Esophagus squamous epithelium (tissue), 5 donors: ENCODE results near the gene B3GNT2. TPM values are rescaled to one million over a fixed set of nuclear protein-coding genes. Genes with fewer than 3 reads are reported as not detected.
"Not testable (repeated sequence)": the region's sequence is repeated elsewhere in the genome, so short reads cannot be mapped to it uniquely, and the experiment has no call there.

Source experiments
- DNase-seq: peaks from one replicate; lab custom pipeline; 2025; lab: John Stamatoyannopoulos, UW
- H3K27ac ChIP-seq, 4 donors: fragments of 200-600 bp; sonication (generic); one replicate each; pipeline ENCODE4 v1.5.1; 2016 to 2019; ENCODE audit warnings: mild to moderate bottlenecking in 1 of 4
- H3K27me3 ChIP-seq, 4 donors: fragments of 200-600 bp; sonication (generic); 1 replicate in 3 of 4; 2 replicates in 1 of 4; pipeline versions ENCODE4 v1.5.1 to v1.6.0; 2017 to 2021; ENCODE audit warnings: antibody characterized with exemption in 1 of 4
- H3K36me3 ChIP-seq, 3 donors: fragments of 200-600 bp; sonication (generic); one replicate each; pipeline ENCODE4 v1.5.1; 2016 to 2019
- H3K4me1 ChIP-seq, 3 donors: fragments of 200-600 bp; sonication (generic); one replicate each; pipeline ENCODE4 v1.5.1; 2017 to 2019
- H3K4me3 ChIP-seq, 4 donors: fragments of 200-600 bp; sonication (generic); 1 replicate in 3 of 4; 2 replicates in 1 of 4; pipeline ENCODE4 v1.5.1; 2016 to 2019; ENCODE audit warnings: mild to moderate bottlenecking in 2 of 4, moderate library complexity in 1 of 4
- H3K9me3 ChIP-seq, 3 donors: fragments of 200-600 bp; sonication (generic); one replicate each; pipeline ENCODE4 v1.5.1; 2016 to 2019
- POLR2A ChIP-seq, 4 donors: fragments of 450-650 bp; IDR thresholded peaks; one replicate each; pipeline ENCODE4 v1.6.1; 2017; ENCODE audit warnings: antibody characterized with exemption in 4 of 4, mild to moderate bottlenecking in 4 of 4, moderate library complexity in 3 of 4
- WGBS, 2 donors: methylation state at CpG; one replicate each; pipeline ENCODE4 v1.1.5; 2018; 5-methylcytosine and 5-hydroxymethylcytosine counted together
- intact Hi-C: fragments of 100-400 bp; cut with DNase I; formaldehyde crosslinking; loops from one replicate; pipeline ENCODE4 v1.15.0; 2022
- small RNA-seq, 4 donors: library from RNA; depleted of rRNA; stranded (forward); fragments of <200 nt; gene quantifications; one replicate each; pipeline ENCODE3, GENCODE V24; 2016
- total RNA-seq, 4 donors: library from RNA; depleted of rRNA; stranded (reverse); fragments of >200 nt; gene quantifications; one replicate each; pipeline ENCODE4 v1.1.0, GENCODE V29; 2016
- TF ChIP-seq, protein P1 (sequence below), 6 experiments: fragments of 450-650 bp in 4 of 6; fragments of 200-600 bp in 2 of 6; sonication (generic) in 2 of 6; IDR thresholded peaks; one replicate each; pipeline ENCODE4 v1.5.1; 2016 to 2019; ENCODE audit warnings: antibody characterized with exemption in 6 of 6, mild to moderate bottlenecking in 4 of 6, moderate library complexity in 4 of 6
- donor health status: DM: yes; HTN: yes; CAD: no.

B3GNT2 gene
- total RNA-seq, 4 donors from 2014 or later = 22.3 to 41.9 (median 33.5) TPM

GRCh38 chr2:62265106-62265505 is 69.2 kb downstream of the B3GNT2 start:
- Histone ChIP-seq H3K9me3 (no peaks in the 10 kb centered on the region), H3K27ac (no peak overlapping the region), H3K4me3 (no peak overlapping the region), H3K27me3 (no peaks in the 10 kb centered on the region), H3K4me1 (no peaks in the 10 kb centered on the region), H3K36me3 (no peaks in the 10 kb centered on the region)
- TF ChIP-seq, protein P1, sequence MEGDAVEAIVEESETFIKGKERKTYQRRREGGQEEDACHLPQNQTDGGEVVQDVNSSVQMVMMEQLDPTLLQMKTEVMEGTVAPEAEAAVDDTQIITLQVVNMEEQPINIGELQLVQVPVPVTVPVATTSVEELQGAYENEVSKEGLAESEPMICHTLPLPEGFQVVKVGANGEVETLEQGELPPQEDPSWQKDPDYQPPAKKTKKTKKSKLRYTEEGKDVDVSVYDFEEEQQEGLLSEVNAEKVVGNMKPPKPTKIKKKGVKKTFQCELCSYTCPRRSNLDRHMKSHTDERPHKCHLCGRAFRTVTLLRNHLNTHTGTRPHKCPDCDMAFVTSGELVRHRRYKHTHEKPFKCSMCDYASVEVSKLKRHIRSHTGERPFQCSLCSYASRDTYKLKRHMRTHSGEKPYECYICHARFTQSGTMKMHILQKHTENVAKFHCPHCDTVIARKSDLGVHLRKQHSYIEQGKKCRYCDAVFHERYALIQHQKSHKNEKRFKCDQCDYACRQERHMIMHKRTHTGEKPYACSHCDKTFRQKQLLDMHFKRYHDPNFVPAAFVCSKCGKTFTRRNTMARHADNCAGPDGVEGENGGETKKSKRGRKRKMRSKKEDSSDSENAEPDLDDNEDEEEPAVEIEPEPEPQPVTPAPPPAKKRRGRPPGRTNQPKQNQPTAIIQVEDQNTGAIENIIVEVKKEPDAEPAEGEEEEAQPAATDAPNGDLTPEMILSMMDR (IDR thresholded peaks at IDR 0.05) = no peak
- no peak for TF ChIP-seq POLR2A (IDR thresholded peaks at IDR 0.05)
- 78% methylated on average over 3 to 4 of the region's 4 CpGs for WGBS, 2 donors
- no peak for DNase-seq
- intact Hi-C loops = no loop called here

GRCh38 chr2:62266433-62267038 is 70.6 kb downstream of the B3GNT2 start:
- Histone ChIP-seq H3K4me1 (peaks cover 0 to 10% (median 0%) of the 10 kb centered on the region in 3 donors), H3K36me3 (no peaks in the 10 kb centered on the region), H3K27ac (no peak overlapping the region), H3K27me3 (no peaks in the 10 kb centered on the region), H3K4me3 (no peak overlapping the region), H3K9me3 (no peaks in the 10 kb centered on the region)
- TF ChIP-seq POLR2A (IDR thresholded peaks at IDR 0.05) = no peak
- TF ChIP-seq, protein P1 (IDR thresholded peaks at IDR 0.05) = no peak
- intact Hi-C loops = no loop called here
- no peak for DNase-seq
- 68 to 81% methylated on average over 6 to 7 of the region's 7 CpGs for WGBS, 2 donors

GRCh38 chr2:62267696-62268095 is 71.8 kb downstream of the B3GNT2 start:
- Histone ChIP-seq H3K4me3 (no peak overlapping the region), H3K4me1 (peaks cover 0 to 10% (median 0%) of the 10 kb centered on the region in 3 donors), H3K36me3 (no peaks in the 10 kb centered on the region), H3K9me3 (no peaks in the 10 kb centered on the region), H3K27ac (no peak overlapping the region), H3K27me3 (no peaks in the 10 kb centered on the region)
- TF ChIP-seq, protein P1 (IDR thresholded peaks at IDR 0.05) = no peak
- no peak for TF ChIP-seq POLR2A (IDR thresholded peaks at IDR 0.05)
- no peak for DNase-seq
- intact Hi-C loops = no loop called here
- whole genome bisulfite sequencing, 2 donors = 64 to 70% methylated on average over 2 of the region's 2 CpGs

DNA sequence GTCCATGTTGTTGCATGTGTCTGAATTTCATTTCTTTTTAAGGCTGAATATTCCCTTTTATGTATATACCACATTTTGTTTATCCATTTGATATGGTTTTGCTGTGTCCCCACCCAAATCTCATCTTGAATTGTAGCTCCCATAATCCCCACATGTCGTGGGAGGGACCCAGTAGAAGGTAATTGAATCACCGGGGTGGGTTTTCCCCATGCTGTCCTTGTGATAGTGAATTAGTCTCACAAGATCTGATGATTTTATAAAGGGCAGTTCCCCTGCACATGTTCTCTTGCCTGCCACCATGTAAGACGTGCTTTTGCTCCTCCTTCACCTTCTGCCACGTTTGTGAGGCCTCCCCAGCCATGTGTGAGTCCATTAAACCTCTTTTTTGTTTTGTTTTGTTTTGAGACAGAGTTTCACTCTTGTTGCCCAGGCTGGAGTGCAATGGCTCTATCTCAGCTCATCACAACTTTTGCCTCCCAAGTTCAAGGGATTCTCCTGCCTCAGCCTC is 72.8 kb downstream of the B3GNT2 start:
- intact Hi-C loops, H3K27me3 ChIP-seq, H3K9me3 ChIP-seq, DNase-seq, H3K4me3 ChIP-seq, H3K27ac ChIP-seq, H3K36me3 ChIP-seq: not testable (repeated sequence)
- 77 to 80% methylated on average over 4 of the region's 4 CpGs for WGBS, 2 donors
- H3K4me1 ChIP-seq = peaks cover 0 to 10% (median 0%) of the 10 kb centered on the region in 3 donors

- intact Hi-C loops = no loop called here
- peaks cover 0 to 10% (median 0%) of the 10 kb centered on the region in 3 donors for H3K4me1 ChIP-seq
- H3K36me3 ChIP-seq = no peaks in the 10 kb centered on the region
- 10% methylated on average over 3 of the region's 3 CpGs for WGBS, 2 donors
- no peak for DNase-seq
- H3K9me3 ChIP-seq = no peaks in the 10 kb centered on the region
- no peak overlapping the region for H3K27ac ChIP-seq
- no peak overlapping the region for H3K4me3 ChIP-seq
- no peaks in the 10 kb centered on the region for H3K27me3 ChIP-seq
- TF ChIP-seq, protein P1 (IDR thresholded peaks at IDR 0.05) = no peak
- TF ChIP-seq POLR2A (IDR thresholded peaks at IDR 0.05) = no peak
Observed at GRCh38 chr2:62270728-62271127, 74.8 kb downstream of the B3GNT2 start.

Small RNAs within 50 kb of the gene (small RNA-seq; reads per million reads assigned to genes)
- 0 reads per million in 4 donors for gene MIR5192
- 0 reads per million in 4 donors for gene RN7SL51P
